ENCODE measurements around the gene LYPLA2.
"Not testable (repeated sequence)": the region's sequence is repeated elsewhere in the genome, so short reads cannot be mapped to it uniquely, and the experiment has no call there.

The LYPLA2 gene

GRCh38 chr1:23801338-23801748, 10.4 kb downstream of the LYPLA2 start:
- no peak for DNase-seq (ENCODE audit: low read depth, low spot score)

GRCh38 chr1:23801876-23802275, 10.9 kb downstream of the LYPLA2 start:
- no peak for DNase-seq (ENCODE audit: low read depth, low spot score)

- DNase-seq (ENCODE audit: low read depth, low spot score), result not testable (repeated sequence)
Measured at GRCh38 chr1:23802809-23803342, 11.9 kb downstream of the LYPLA2 start.

GRCh38 chr1:23803674-23804073, 12.7 kb downstream of the LYPLA2 start:
- DNase-seq (ENCODE audit: low read depth, low spot score), result no peak

GRCh38 chr1:23804183-23804835, 13.4 kb downstream of the LYPLA2 start:
- DNase-seq (ENCODE audit: low read depth, low spot score), result no peak

- no peak for DNase-seq (ENCODE audit: low read depth, low spot score)
Measured at GRCh38 chr1:23805025-23805424, 14.1 kb downstream of the LYPLA2 start.

- no peak for DNase-seq (ENCODE audit: low read depth, low spot score)
Measured at GRCh38 chr1:23806280-23806679, 15.3 kb downstream of the LYPLA2 start.

GRCh38 chr1:23807453-23807852, 16.5 kb downstream of the LYPLA2 start:
- DNase-seq (ENCODE audit: low read depth, low spot score), result no peak

- peak; percentile 55 for DNase-seq (ENCODE audit: low read depth, low spot score)
Measured at GRCh38 chr1:23809751-23810171, 18.8 kb downstream of the LYPLA2 start.

GRCh38 chr1:23810818-23811540, 20.0 kb downstream of the LYPLA2 start:
- DNase-seq (ENCODE audit: low read depth, low spot score), result no peak

- DNase-seq (ENCODE audit: low read depth, low spot score), result no peak
Measured at GRCh38 chr1:23814016-23814415, 23.1 kb downstream of the LYPLA2 start.

- DNase-seq (ENCODE audit: low read depth, low spot score), result no peak
Measured at GRCh38 chr1:23816361-23816760, 25.4 kb downstream of the LYPLA2 start.

GRCh38 chr1:23816906-23817305, 26.0 kb downstream of the LYPLA2 start:
- no peak for DNase-seq (ENCODE audit: low read depth, low spot score)

GRCh38 chr1:23817633-23818032, 26.7 kb downstream of the LYPLA2 start:
- no peak for DNase-seq (ENCODE audit: low read depth, low spot score)

GRCh38 chr1:23823767-23824166, 32.8 kb downstream of the LYPLA2 start:
- DNase-seq (ENCODE audit: low read depth, low spot score), result no peak

- DNase-seq (ENCODE audit: low read depth, low spot score), result no peak
Measured at GRCh38 chr1:23824711-23825075, 33.7 kb downstream of the LYPLA2 start.

GRCh38 chr1:23825076-23825761, 34.3 kb downstream of the LYPLA2 start, which contains the start of gene HMGCL:
Gene HMGCL, minus strand, starts transcription at chr1:23825429. Its CDS starts 14 bp downstream, at chr1:23825415.
- peak; percentile 78 for DNase-seq (ENCODE audit: low read depth, low spot score)

GRCh38 chr1:23825762-23826522, 35.0 kb downstream of the LYPLA2 start:
- no peak for DNase-seq (ENCODE audit: low read depth, low spot score)

GRCh38 chr1:23826590-23826989, 35.6 kb downstream of the LYPLA2 start:
- not testable (repeated sequence) for DNase-seq (ENCODE audit: low read depth, low spot score)

- DNase-seq (ENCODE audit: low read depth, low spot score), result no peak
Measured at GRCh38 chr1:23827717-23828116, 36.8 kb downstream of the LYPLA2 start.

GRCh38 chr1:23834156-23834555, 43.2 kb downstream of the LYPLA2 start:
- not testable (repeated sequence) for DNase-seq (ENCODE audit: low read depth, low spot score)

GRCh38 chr1:23836037-23836436, 45.1 kb downstream of the LYPLA2 start:
- DNase-seq (ENCODE audit: low read depth, low spot score), result no peak

All from activated CD4-positive, CD25-positive, alpha-beta regulatory T cell treated with anti-CD3 and anti-CD28 coated beads, Interleukin-2, amount 50 U/mL, for 16 hours (primary cell).